AG09309 (cell line): ENCODE data around the gene CELF2.

ENCODE experiments used
- DNase-seq: peaks from one replicate; pipeline ENCODE4 v3.0.0-alpha.2; 2010; ENCODE audit warnings: low read depth
- H3K4me3 ChIP-seq: 2 replicates; pipeline ENCODE4 v1.5.1; 2011; ENCODE audit warnings: mild to moderate bottlenecking, low read depth, low read length, moderate library complexity; ENCODE audit not compliant: control insufficient read depth
- TF ChIP-seq, protein P1 (sequence below): IDR thresholded peaks from 2 replicates; pipeline ENCODE4 v1.5.1; 2011; ENCODE audit warnings: mild to moderate bottlenecking, low read depth, low read length, inconsistent platforms; ENCODE audit not compliant: insufficient read depth, control insufficient read depth; ENCODE audit errors: missing control alignments

CELF2 gene

DNA sequence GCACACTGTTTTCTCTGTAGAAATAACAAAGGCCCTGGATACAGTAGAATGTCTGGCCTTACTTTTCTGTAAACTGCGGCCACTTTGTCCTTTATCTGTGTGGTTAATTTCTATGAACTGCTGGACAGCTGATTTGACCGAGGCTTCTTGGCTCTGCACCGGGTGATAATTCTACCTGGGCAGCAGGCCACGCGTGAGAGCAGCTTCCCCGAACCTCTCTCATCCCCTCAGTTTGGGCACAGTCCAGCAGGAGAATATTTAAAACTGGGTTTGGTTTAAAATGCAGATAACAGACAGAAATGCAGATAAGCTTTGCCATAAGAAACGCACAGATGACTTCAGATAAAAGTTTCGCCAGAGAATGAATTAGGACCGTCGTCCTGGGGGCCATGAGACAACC lies 81.0 kb downstream of the CELF2 start:
- no peak for DNase-seq
- TF ChIP-seq, protein P1, sequence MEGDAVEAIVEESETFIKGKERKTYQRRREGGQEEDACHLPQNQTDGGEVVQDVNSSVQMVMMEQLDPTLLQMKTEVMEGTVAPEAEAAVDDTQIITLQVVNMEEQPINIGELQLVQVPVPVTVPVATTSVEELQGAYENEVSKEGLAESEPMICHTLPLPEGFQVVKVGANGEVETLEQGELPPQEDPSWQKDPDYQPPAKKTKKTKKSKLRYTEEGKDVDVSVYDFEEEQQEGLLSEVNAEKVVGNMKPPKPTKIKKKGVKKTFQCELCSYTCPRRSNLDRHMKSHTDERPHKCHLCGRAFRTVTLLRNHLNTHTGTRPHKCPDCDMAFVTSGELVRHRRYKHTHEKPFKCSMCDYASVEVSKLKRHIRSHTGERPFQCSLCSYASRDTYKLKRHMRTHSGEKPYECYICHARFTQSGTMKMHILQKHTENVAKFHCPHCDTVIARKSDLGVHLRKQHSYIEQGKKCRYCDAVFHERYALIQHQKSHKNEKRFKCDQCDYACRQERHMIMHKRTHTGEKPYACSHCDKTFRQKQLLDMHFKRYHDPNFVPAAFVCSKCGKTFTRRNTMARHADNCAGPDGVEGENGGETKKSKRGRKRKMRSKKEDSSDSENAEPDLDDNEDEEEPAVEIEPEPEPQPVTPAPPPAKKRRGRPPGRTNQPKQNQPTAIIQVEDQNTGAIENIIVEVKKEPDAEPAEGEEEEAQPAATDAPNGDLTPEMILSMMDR = no peak
- no peak overlapping the region for H3K4me3 ChIP-seq

DNA sequence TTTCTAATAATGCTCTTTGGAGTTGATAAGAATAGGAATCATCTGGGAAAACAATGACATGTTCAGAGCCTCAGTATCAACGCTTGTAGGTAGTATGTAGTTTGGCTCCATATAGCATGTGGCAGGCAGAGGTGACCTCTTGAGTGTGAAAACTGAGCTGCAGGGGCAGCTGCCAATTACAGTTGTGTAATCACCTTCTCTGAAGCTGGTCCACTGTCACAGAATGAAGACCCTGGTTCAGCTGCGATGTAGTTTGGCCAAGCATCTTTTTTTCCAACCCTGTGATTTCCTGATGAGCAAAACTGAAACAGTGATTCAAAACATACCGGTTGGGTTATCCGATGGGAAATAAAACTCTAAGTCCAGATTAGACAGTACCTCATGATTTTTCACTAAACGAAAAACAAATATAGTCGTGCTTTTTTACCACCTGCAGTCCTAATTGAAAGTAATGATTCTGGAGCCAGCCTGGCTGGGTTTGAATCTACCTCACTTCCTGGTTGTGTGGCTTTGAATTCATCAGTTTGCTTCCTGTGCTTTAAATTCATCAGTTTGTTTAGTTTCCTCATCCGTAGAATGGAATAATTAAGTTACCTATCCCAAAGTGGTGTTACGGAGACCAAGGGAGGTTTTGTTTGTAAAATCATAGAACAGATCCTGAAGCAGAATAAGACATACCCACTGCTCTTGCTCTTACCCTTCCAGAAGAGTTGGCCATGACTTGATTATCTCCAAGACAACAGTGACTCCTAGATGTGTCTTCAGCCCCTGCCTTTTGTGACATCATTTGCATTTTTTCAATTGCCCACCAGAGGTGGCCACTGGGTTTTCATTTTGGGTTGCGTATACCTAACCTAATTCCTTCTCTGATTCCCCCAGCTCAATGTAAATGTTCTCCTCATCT lies 87.4 kb downstream of the CELF2 start:
- no peak overlapping the region for H3K4me3 ChIP-seq
- TF ChIP-seq, protein P1 = no peak
- no peak for DNase-seq

DNA sequence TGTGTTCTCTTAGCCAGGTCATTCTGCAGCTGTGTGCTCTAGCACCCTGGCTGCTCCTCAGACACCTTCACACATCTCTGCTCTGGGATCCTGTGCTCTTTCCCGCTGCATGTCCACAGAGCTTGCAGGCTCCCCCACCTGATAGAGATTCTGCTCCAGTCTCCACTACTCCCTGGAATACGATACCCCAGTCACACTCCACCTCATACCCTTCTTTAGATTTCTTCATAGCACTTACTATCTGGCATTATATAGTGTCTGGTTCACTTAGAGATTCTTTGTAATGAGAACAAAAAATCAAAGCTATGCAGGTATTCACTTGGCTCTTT lies 88.0 kb downstream of the CELF2 start:
- TF ChIP-seq, protein P1 = no peak
- no peak overlapping the region for H3K4me3 ChIP-seq
- no peak for DNase-seq

DNA sequence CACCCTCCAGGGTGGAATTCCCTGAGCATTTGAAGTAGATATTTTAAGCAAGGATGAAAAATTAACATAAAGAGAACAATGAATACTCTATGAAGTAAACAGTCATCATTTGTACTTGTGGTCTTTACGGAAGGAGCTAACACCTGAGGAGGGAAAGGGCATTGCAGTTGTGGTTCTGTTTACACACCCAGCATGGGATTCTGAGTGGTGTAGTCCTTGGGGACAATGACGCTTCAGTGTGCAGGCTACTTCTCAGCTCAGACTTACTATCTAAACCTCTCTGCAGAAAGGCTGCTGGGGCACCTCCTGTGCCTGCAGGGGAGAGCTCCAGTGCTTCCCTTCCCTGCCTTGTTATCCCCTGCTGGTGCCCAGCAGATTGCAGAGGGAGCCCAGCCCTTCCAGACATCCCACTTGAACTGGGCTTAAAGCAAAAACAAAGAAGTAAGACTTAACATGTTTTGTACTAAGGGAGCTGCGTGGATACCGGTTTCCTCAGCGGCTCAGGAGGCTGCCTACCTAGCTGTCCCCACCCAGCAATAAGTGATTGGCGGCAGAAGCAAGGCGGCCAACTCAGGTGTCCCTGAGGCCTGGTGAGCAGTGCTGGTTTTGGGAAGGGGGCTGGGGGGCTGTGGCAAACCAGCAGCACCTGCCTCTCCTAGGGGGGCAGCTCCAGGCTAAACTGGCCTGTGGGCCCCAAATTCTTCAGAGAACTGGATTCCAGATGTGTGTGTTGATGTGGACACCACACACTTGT lies 89.1 kb downstream of the CELF2 start:
- TF ChIP-seq, protein P1 = no peak
- no peak for DNase-seq
- H3K4me3 ChIP-seq = no peak overlapping the region

DNA sequence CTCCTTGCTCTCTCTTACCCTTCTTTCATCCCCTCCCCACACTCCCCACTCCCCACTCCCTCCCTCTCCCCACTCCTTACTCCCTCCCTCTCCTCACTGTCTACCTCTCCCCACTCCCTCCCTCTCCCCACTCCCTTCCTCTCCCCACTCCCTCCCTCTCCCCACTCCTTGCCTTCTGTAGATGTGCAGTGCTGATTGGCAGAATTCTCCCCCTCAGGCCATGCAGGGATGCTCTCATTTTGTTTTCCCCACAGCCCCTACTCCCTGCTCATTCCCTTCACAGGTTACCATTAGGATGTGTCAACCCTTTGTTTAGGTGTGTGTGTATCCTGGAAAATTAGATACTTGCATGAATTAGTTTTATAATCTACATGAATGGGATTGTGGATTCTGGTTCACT lies 90.3 kb downstream of the CELF2 start:
- H3K4me3 ChIP-seq = no peak overlapping the region
- no peak for DNase-seq
- TF ChIP-seq, protein P1 = no peak

DNA sequence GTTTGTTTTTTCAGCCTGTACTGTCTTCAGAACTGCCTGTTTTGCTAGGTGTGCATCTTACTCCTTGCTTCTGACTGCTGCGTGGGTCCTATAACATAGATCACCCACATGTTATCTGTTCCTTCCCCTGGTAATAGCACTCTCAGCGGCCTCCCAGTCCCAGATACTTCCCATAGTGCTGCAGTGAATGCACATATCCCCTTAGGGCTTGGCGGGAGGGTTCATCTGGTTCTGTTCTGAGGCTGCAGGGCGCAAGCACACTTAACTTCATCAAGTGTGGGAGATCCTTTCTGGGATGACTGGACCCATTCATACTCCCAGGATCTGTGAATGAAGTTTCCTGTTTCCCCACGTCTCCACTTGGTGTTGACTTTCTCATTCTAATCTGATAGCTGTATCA lies 90.7 kb downstream of the CELF2 start:
- no peak overlapping the region for H3K4me3 ChIP-seq
- no peak for DNase-seq
- TF ChIP-seq, protein P1 = no peak
